HFFc6 (cell line): ENCODE measurements around the gene ADGRB2. TPM values are rescaled to one million over a fixed set of nuclear protein-coding genes. Genes with fewer than 3 reads are reported as not detected.

Source experiments
- DNase-seq: peaks from one replicate; pipeline ENCODE4 v3.0.0-alpha.2; 2018
- H3K27ac Mint-ChIP-seq: 2 replicates; pipeline ENCODE4 v1.8.0; 2020; ENCODE audit warnings: mild to moderate bottlenecking, mixed read lengths
- H3K27me3 Mint-ChIP-seq: 2 replicates; pipeline ENCODE4 v1.8.0; 2021; ENCODE audit warnings: mild to moderate bottlenecking, moderate library complexity, mixed read lengths; ENCODE audit not compliant: insufficient read depth
- H3K36me3 Mint-ChIP-seq: 2 replicates; pipeline ENCODE4 v1.8.0; 2021; ENCODE audit warnings: low read depth, mixed read lengths
- H3K4me1 Mint-ChIP-seq: 2 replicates; pipeline ENCODE4 v1.8.0; 2020; ENCODE audit warnings: low read depth, mixed read lengths
- H3K4me3 Mint-ChIP-seq: 2 replicates; pipeline ENCODE4 v1.8.0; 2020; ENCODE audit warnings: mild to moderate bottlenecking, moderate library complexity, mixed read lengths
- H3K9me3 Mint-ChIP-seq: 2 replicates; pipeline ENCODE4 v1.8.0; 2020; ENCODE audit warnings: mild to moderate bottlenecking, mixed read lengths
- total RNA-seq, 6 experiments: library from RNA; stranded (reverse); fragmentation: NEBNext Ultra II Directional; extraction: Animal tissue kit (Norgen Biotek cat#: 25700); gene quantifications; 2 replicates in 1 of 6; 3 replicates in 5 of 6; pipeline ENCODE4 v1.2.3, GENCODE V29; 2021
- TF ChIP-seq, protein P1 (sequence below): fragments of 200-600 bp; sonication (generic); IDR thresholded peaks from 2 replicates; pipeline ENCODE4 v1.5.0; 2021; ENCODE audit warnings: antibody characterized with exemption, mild to moderate bottlenecking

ADGRB2 gene
- total RNA-seq, 6 experiments from 2014 or later: 4.9 to 8.8 (median 6.4) TPM

DNA sequence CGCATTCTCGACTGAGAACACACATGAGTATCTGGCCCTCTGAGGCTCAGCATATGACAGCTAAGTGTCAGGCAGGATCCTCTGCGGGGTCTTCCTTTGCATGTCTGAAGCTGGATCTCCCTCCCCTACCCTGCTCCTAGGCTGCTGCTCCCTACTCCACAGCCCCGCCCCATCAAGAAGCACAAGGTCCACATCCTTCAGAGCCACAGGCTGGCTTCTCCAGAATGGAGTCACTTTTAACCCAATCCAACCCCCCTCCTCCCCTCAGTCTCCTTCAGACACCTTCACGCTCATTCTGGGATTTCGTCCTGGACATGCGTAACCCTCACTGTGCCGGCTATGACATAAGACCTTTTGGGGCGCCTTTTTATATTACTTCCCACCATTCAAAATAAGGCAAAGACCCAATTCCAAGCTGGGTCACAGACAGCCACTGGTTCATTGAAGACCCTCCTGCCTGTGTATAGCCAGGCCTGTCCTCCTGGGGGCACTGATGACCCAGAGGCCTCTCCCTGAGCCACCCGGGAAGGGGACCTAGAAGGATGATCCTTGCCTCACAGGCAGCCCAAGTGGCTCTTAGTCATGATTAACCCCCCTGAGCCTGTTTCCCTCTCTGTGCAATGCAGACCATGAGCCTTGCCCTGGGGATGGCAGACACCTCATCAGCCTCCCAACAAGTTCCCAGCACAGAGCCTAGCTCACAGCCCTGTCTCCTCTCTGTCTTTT, 4.7 kb downstream of the ADGRB2 start:
- H3K27ac Mint-ChIP-seq: peak overlapping the region; percentile 85
- peak overlapping the region; percentile 65 for H3K4me3 Mint-ChIP-seq
- peak; percentile 52 for DNase-seq
- no peaks in the 10 kb centered on the region; the same call in 1 of the 2 replicates for H3K27me3 Mint-ChIP-seq
- H3K4me1 Mint-ChIP-seq: peaks cover 60% of the 10 kb centered on the region
- TF ChIP-seq, protein P1, sequence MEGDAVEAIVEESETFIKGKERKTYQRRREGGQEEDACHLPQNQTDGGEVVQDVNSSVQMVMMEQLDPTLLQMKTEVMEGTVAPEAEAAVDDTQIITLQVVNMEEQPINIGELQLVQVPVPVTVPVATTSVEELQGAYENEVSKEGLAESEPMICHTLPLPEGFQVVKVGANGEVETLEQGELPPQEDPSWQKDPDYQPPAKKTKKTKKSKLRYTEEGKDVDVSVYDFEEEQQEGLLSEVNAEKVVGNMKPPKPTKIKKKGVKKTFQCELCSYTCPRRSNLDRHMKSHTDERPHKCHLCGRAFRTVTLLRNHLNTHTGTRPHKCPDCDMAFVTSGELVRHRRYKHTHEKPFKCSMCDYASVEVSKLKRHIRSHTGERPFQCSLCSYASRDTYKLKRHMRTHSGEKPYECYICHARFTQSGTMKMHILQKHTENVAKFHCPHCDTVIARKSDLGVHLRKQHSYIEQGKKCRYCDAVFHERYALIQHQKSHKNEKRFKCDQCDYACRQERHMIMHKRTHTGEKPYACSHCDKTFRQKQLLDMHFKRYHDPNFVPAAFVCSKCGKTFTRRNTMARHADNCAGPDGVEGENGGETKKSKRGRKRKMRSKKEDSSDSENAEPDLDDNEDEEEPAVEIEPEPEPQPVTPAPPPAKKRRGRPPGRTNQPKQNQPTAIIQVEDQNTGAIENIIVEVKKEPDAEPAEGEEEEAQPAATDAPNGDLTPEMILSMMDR: peak; percentile 21; the same call in 1 of the 2 replicates
- H3K36me3 Mint-ChIP-seq: no peaks in the 10 kb centered on the region
- no peaks in the 10 kb centered on the region for H3K9me3 Mint-ChIP-seq

GRCh38 chr1:31758823-31759222, 5.3 kb downstream of the ADGRB2 start:
- H3K4me1 Mint-ChIP-seq: peaks cover 66% of the 10 kb centered on the region
- no peaks in the 10 kb centered on the region; the same call in 1 of the 2 replicates for H3K27me3 Mint-ChIP-seq
- H3K36me3 Mint-ChIP-seq: no peaks in the 10 kb centered on the region
- TF ChIP-seq, protein P1: no peak
- no peak overlapping the region for H3K4me3 Mint-ChIP-seq
- H3K27ac Mint-ChIP-seq: peak overlapping the region; percentile 85; the same call in 1 of the 2 replicates
- no peaks in the 10 kb centered on the region for H3K9me3 Mint-ChIP-seq
- no peak for DNase-seq

DNA sequence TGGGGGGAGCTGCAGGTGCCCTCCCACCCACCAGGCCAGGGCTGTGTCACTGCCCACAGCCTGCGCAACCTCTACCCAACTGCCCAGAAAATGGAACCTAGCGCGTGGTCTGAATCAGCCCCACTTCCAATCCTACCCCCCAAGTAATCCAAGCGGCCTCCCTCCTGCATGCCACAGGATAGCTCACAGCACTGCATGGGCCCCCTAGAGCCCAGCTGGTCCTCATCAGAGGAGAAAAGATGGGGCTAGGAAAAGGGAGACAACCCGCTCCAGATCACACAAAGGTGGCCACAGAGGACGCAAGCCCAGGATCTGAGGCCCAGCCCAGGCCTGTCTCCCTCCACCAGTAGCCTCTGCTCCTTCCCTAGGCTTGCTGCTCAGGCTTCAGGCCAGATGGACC, 6.2 kb downstream of the ADGRB2 start:
- Mint-ChIP-seq H3K27ac (no peak overlapping the region), H3K4me1 (peaks cover 67% of the 10 kb centered on the region)

GRCh38 chr1:31757204-31757679, 6.9 kb downstream of the ADGRB2 start:
- DNase-seq: no peak
- Mint-ChIP-seq H3K4me3 (no peak overlapping the region), H3K27me3 (no peaks in the 10 kb centered on the region; the same call in 1 of the 2 replicates), H3K4me1 (peaks cover 65% of the 10 kb centered on the region), H3K27ac (no peak overlapping the region), H3K9me3 (no peaks in the 10 kb centered on the region), H3K36me3 (no peaks in the 10 kb centered on the region)
- TF ChIP-seq, protein P1: no peak; the same call in 1 of the 2 replicates

More for the DNA sequence above, 6.2 kb downstream of the ADGRB2 start:
- Mint-ChIP-seq H3K36me3 (no peaks in the 10 kb centered on the region), H3K4me3 (no peak overlapping the region), H3K9me3 (no peaks in the 10 kb centered on the region), H3K27me3 (no peaks in the 10 kb centered on the region; the same call in 1 of the 2 replicates)
- TF ChIP-seq, protein P1: no peak
- no peak for DNase-seq

DNA sequence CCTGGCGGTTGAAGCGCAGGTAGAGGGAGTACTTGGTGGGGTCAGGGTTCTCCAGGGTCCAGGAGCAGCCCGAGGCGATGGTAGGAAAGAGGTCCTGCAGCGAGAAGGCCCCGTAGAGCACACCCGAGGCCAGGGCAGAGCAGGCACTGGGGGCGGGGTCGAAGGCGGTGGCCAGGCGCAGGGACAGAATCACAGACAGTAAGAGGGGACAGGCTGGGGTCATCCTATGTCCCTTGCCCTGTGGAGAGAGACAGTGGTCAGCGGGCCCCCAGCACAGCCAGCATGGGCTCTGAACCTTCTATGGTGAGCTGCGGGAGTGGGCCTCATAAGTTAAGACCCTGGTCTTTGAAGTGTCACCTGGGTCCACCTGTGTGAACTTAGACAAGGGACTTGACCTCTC, 7.6 kb downstream of the ADGRB2 start:
- Mint-ChIP-seq H3K4me1 (peaks cover 65% of the 10 kb centered on the region), H3K36me3 (no peaks in the 10 kb centered on the region), H3K9me3 (no peaks in the 10 kb centered on the region), H3K27me3 (no peaks in the 10 kb centered on the region; the same call in 1 of the 2 replicates), H3K4me3 (no peak overlapping the region), H3K27ac (no peak overlapping the region)
- TF ChIP-seq, protein P1: no peak
- DNase-seq: no peak
